GM21786 (cell line): ENCODE measurements around the gene CNKSR2.

ENCODE experiments used
- ATAC-seq: cut with Tn5 transposase; IDR thresholded peaks from one replicate; pipeline ENCODE4 v1.9.1; 2021; ENCODE audit not compliant: unreplicated experiment

Gene CNKSR2

GRCh38 chrX:21590012-21590776 lies 216.0 kb downstream of the CNKSR2 start:
- ATAC-seq, result no peak

- ATAC-seq, result no peak
These were observed 231.8 kb downstream of the CNKSR2 start for GRCh38 chrX:21606002-21606401.

- no peak for ATAC-seq
These were observed 235.9 kb downstream of the CNKSR2 start for GRCh38 chrX:21610168-21610567.

GRCh38 chrX:21612154-21612553 lies 237.9 kb downstream of the CNKSR2 start:
- no peak for ATAC-seq

GRCh38 chrX:21616386-21616785 lies 242.2 kb downstream of the CNKSR2 start:
- ATAC-seq, result no peak

- no peak for ATAC-seq
These were observed 246.0 kb downstream of the CNKSR2 start for GRCh38 chrX:21620234-21620633.

- no peak for ATAC-seq
These were observed 249.7 kb downstream of the CNKSR2 start for GRCh38 chrX:21623778-21624501.

- no peak for ATAC-seq
These were observed 257.8 kb downstream of the CNKSR2 start for GRCh38 chrX:21632027-21632426.

- ATAC-seq, result no peak
These were observed 264.1 kb downstream of the CNKSR2 start for GRCh38 chrX:21638311-21638710.

GRCh38 chrX:21639775-21640174 lies 265.6 kb downstream of the CNKSR2 start:
- no peak for ATAC-seq

- ATAC-seq, result no peak
These were observed 271.2 kb downstream of the CNKSR2 start for GRCh38 chrX:21645431-21645830.

- no peak for ATAC-seq
These were observed 271.7 kb downstream of the CNKSR2 start for GRCh38 chrX:21645886-21646285.

GRCh38 chrX:21655901-21656586 lies 281.8 kb downstream of the CNKSR2 start:
- no peak for ATAC-seq

GRCh38 chrX:21656587-21657317 lies 282.5 kb downstream of the CNKSR2 start:
- ATAC-seq, result no peak

- no peak for ATAC-seq
These were observed 283.3 kb downstream of the CNKSR2 start for GRCh38 chrX:21657318-21658151.

GRCh38 chrX:21658152-21658737 lies 284.0 kb downstream of the CNKSR2 start, which contains the start of gene KLHL34:
Gene KLHL34, minus strand, starts transcription at chrX:21658330. Its CDS starts 542 bp downstream, at chrX:21657788.
- peak; percentile 44 for ATAC-seq

GRCh38 chrX:21658746-21659145 lies 284.5 kb downstream of the CNKSR2 start:
- ATAC-seq, result no peak

- no peak for ATAC-seq
These were observed 285.1 kb downstream of the CNKSR2 start for GRCh38 chrX:21659320-21659719.

GRCh38 chrX:21660156-21660555 lies 285.9 kb downstream of the CNKSR2 start:
- ATAC-seq, result no peak

- no peak for ATAC-seq
These were observed 287.1 kb downstream of the CNKSR2 start for GRCh38 chrX:21661316-21661715.
